GM13976 (cell line): Measurements from ENCODE around the gene ILK.

Experiments
- DNase-seq: peaks from one replicate; pipeline ENCODE4 v3.0.0; 2012; ENCODE audit warnings: low spot score
- CTCF ChIP-seq: IDR thresholded peaks from 2 replicates; pipeline ENCODE4 v1.5.1; 2012; ENCODE audit warnings: borderline replicate concordance, mild to moderate bottlenecking; ENCODE audit not compliant: insufficient read depth; ENCODE audit errors: extremely low read depth, missing control alignments, control extremely low read depth
- in situ Hi-C: fragments of 300-500 bp; cut with MboI; formaldehyde crosslinking; loops from one replicate; pipeline ENCODE4 v1.12.0; 2022; ENCODE audit warnings: low sequenced_read_pairs, mixed read lengths, inconsistent platforms; ENCODE audit not compliant: unreplicated experiment

The ILK gene

GRCh38 chr11:6559369-6559768 lies 44.2 kb upstream of the ILK start:
- no peak for TF ChIP-seq CTCF
- in situ Hi-C loops, result no loop called here

DNA sequence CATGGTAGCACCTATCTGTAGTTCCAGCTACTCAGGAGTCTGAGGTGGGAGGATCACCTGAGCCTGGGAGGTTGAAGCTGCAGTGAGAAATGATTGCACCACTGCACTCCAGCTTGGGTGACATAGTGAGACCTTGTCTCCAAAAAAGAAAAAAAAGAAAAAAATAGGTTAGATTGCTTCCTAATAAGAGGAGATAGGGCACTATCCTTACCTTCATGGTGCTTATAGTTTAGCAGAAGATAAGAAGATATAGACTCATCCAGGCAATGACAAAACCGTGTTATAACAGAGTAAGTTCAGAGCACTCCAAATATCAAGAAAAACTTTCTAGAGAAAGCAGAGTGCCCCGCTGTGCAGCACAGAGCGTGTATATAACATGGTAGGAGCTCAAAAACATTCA lies 42.3 kb upstream of the ILK start:
- in situ Hi-C loops, result no loop called here
- no peak for TF ChIP-seq CTCF
- DNase-seq, result no peak

More at GRCh38 chr11:6559369-6559768, 44.2 kb upstream of the ILK start:
- DNase-seq, result no peak

- no peak for DNase-seq
- no peak for TF ChIP-seq CTCF
These were observed 40.4 kb upstream of the ILK start for GRCh38 chr11:6563121-6563619.

DNA sequence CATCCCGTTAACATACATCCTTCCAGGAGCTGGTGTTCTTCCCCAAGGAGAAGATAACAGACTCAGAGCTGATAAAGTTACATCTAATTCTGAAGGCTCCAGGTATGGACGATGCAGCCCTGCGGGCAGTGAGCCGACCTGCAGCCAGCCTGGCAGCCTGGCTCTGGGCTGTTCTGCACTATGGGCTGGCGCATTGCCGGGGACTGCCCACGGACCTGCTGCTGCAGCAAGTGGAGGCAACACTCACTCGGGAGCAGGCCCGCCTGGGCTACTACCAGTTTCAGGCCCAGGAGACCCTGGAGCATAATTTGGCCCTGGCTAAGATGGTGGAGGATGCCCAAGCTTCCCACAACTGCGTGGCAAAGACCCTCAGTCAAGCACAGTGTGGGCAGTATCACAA lies 39.9 kb upstream of the ILK start:
- no peak for DNase-seq

More at GRCh38 chr11:6563121-6563619, 40.4 kb upstream of the ILK start:
- in situ Hi-C loops, result no loop called here

GRCh38 chr11:6565325-6565724 lies 38.2 kb upstream of the ILK start:
- in situ Hi-C loops, result no loop called here
- TF ChIP-seq CTCF, result no peak
- no peak for DNase-seq

More for the DNA sequence above, 39.9 kb upstream of the ILK start:
- in situ Hi-C loops, result no loop called here
- TF ChIP-seq CTCF, result no peak

- in situ Hi-C loops, result no loop called here
- TF ChIP-seq CTCF, result no peak
- DNase-seq, result no peak
These were observed 37.4 kb upstream of the ILK start for GRCh38 chr11:6565988-6566703.
